ENCODE data around the gene LMNB1. TPM values are rescaled to one million over a fixed set of nuclear protein-coding genes. Genes with fewer than 3 reads are reported as not detected.

The LMNB1 gene
- total and polyA plus RNA-seq, 11 donors = 0.27 to 27.8 (median 1.8) TPM

DNA sequence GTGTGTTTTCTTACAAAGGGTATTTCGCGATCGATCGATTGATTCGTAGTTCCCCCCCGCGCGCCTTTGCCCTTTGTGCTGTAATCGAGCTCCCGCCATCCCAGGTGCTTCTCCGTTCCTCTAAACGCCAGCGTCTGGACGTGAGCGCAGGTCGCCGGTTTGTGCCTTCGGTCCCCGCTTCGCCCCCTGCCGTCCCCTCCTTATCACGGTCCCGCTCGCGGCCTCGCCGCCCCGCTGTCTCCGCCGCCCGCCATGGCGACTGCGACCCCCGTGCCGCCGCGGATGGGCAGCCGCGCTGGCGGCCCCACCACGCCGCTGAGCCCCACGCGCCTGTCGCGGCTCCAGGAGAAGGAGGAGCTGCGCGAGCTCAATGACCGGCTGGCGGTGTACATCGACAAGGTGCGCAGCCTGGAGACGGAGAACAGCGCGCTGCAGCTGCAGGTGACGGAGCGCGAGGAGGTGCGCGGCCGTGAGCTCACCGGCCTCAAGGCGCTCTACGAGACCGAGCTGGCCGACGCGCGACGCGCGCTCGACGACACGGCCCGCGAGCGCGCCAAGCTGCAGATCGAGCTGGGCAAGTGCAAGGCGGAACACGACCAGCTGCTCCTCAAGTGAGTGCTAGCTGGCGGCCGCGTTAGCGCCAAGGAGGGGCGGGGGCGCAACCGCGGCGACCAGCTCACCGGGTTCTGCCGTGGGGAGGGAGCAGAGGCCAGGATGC, 480 bp downstream of the LMNB1 start:
- ATAC-seq (peak in 2 of 4 donors; percentile 14 to 40), DNase-seq (peak; percentile 35 to 80 (median 46))
- no peak for TF ChIP-seq POLR2A (IDR thresholded peaks at IDR 0.05)
- TF ChIP-seq, protein P1, sequence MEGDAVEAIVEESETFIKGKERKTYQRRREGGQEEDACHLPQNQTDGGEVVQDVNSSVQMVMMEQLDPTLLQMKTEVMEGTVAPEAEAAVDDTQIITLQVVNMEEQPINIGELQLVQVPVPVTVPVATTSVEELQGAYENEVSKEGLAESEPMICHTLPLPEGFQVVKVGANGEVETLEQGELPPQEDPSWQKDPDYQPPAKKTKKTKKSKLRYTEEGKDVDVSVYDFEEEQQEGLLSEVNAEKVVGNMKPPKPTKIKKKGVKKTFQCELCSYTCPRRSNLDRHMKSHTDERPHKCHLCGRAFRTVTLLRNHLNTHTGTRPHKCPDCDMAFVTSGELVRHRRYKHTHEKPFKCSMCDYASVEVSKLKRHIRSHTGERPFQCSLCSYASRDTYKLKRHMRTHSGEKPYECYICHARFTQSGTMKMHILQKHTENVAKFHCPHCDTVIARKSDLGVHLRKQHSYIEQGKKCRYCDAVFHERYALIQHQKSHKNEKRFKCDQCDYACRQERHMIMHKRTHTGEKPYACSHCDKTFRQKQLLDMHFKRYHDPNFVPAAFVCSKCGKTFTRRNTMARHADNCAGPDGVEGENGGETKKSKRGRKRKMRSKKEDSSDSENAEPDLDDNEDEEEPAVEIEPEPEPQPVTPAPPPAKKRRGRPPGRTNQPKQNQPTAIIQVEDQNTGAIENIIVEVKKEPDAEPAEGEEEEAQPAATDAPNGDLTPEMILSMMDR (IDR thresholded peaks at IDR 0.05) = peak in 2 of 12 donors; percentile 19 to 28
- Histone ChIP-seq H3K27ac (peak overlapping the region in 11 of 12 donors; percentile 59 to 94 (median 87)), H3K4me1 (peaks cover 0 to 33% (median 11%) of the 10 kb centered on the region in 12 donors), H3K4me3 (peak overlapping the region; percentile 64 to 88 (median 80)), H3K9me3 (no peaks in the 10 kb centered on the region), H3K27me3 (no peaks in the 10 kb centered on the region), H3K36me3 (no peaks in the 10 kb centered on the region)
- intact Hi-C loops (cut with DNase I) = loop anchor here in 4 of 10 donors (5.0 kb wide), 2 partner anchors 95 to 120 kb away; no protein-coding TSS in a partner anchor
- WGBS, 4 donors = 0 to 1% (median 1%) methylated on average over 35 to 93 of the region's 93 CpGs

DNA sequence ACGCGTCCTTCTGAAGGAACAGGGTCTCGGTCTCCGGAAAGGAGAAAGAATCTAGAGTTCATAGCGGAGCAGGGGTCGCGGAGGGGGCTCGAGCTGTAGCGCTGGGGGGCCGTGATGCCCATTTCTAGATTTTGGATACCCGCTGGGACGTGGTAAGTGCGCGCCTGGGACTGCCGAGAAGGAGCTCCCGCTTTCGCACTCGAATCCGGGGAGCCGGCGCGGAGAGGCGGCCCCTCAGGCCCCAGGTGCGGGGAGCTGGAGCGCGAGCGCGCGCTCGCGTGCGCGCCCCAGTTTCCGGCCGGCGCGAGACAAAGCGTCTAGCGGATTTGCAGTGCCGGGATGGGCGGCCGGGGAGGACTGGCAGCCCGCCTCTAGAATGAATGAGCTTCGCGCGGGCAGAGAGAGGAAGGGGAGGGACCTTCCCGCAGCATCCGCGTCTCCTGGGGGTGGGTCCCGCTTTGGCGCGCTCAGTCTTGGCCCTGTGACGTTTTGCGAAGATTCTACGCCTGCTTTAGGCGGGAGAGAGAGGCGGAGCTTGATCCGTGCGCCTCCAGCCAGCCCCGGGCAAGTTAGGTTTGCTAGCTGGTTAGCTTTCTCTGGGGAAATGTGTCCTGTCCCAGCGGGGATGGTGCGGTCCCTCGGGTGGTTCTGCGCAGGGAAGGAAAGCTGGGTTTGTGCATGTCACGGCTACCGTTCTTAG, 1.2 kb downstream of the LMNB1 start:
- peak; percentile 60 to 88 (median 78) for ATAC-seq
- intact Hi-C loops (cut with DNase I) = loop anchor here in 7 of 10 donors (1.0 to 5.0 kb wide), 4 partner anchors 96 to 121 kb away; no protein-coding TSS in a partner anchor
- H3K27ac ChIP-seq = peak overlapping the region in 11 of 12 donors; percentile 59 to 94 (median 87)

DNA sequence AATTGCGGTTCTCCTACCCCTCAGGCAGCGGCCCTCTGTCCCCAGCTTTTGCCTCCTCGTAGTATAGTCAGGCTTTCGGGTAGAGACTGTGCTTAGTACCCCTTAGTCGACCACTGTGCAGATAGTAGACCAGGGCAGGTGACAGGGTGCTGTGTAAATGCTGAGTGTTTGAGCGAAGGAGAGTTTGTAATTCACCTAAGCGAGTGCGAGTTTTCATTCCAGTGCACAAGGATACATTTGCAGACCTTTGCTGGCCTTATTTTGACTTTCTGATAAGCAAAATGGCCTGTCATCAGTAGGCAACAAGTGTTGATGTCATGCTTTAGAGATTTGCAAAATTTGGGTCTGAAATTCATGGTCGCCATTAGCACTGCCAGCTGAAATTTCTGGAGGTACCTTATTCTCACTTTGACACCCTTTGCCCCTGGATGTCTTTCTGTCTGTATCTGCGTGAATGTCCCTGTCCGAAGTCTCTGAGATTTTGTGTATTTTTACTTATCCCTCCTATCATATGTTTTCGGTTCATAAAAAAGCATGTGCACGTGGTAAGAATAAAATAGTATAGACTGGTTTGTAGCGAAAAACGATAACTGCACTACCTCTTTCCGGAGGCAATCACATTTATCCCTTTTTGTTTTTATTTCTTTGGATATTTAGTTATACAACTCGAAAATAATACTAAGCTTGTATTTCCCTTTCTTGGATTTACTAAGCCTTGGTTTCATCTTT, 1.9 kb downstream of the LMNB1 start:
- peak overlapping the region in 11 of 12 donors; percentile 64 to 88 (median 82) for H3K4me3 ChIP-seq
- H3K4me1 ChIP-seq = peaks cover 0 to 33% (median 11%) of the 10 kb centered on the region in 12 donors
- H3K27me3 ChIP-seq = no peaks in the 10 kb centered on the region
- DNase-seq (no peak), ATAC-seq (no peak)
- no peaks in the 10 kb centered on the region for H3K36me3 ChIP-seq
- WGBS, 4 donors = 19 to 28% (median 26%) methylated on average over 17 of the region's 17 CpGs
- TF ChIP-seq, protein P1 (IDR thresholded peaks at IDR 0.05) = no peak
- no peak for TF ChIP-seq POLR2A (IDR thresholded peaks at IDR 0.05)
- intact Hi-C loops (cut with DNase I) = loop anchor here in 7 of 10 donors (1.0 to 5.0 kb wide), 4 partner anchors 97 to 122 kb away; no protein-coding TSS in a partner anchor
- no peaks in the 10 kb centered on the region for H3K9me3 ChIP-seq
- H3K27ac ChIP-seq = peak overlapping the region in 11 of 12 donors; percentile 6 to 94 (median 87)

More for the DNA sequence above, 1.2 kb downstream of the LMNB1 start:
- Histone ChIP-seq H3K4me1 (peaks cover 0 to 33% (median 11%) of the 10 kb centered on the region in 12 donors), H3K36me3 (no peaks in the 10 kb centered on the region), H3K27me3 (no peaks in the 10 kb centered on the region), H3K9me3 (no peaks in the 10 kb centered on the region), H3K4me3 (peak overlapping the region; percentile 64 to 88 (median 80))
- 0% methylated on average over 40 to 66 of the region's 66 CpGs for WGBS, 4 donors
- DNase-seq = peak; percentile 86 to 94 (median 91)
- TF ChIP-seq, protein P1 (IDR thresholded peaks at IDR 0.05) = no peak
- peak in 1 of 2 donors; percentile 26 for TF ChIP-seq POLR2A (IDR thresholded peaks at IDR 0.05)
